ENCODE measurements around the gene SMCP. TPM values are rescaled to one million over a fixed set of nuclear protein-coding genes. Genes with fewer than 3 reads are reported as not detected.

The SMCP gene
- total RNA-seq, 1 donor from 2014 or later = not detected

- DNase-seq = no peak
- TF ChIP-seq CTCF (IDR thresholded peaks at IDR 0.05) = no peak
- H3K4me3 ChIP-seq = no peak overlapping the region
- no peaks in the 10 kb centered on the region for H3K4me1 ChIP-seq
- H3K27ac ChIP-seq = no peak overlapping the region
- H3K27me3 ChIP-seq (ENCODE audit: low read depth) = no peaks in the 10 kb centered on the region
- intact Hi-C loops (cut with DNase I) = no loop called here
- no peaks in the 10 kb centered on the region for H3K9me3 ChIP-seq
- no peak for ATAC-seq
- H3K36me3 ChIP-seq = no peaks in the 10 kb centered on the region
Measured at GRCh38 chr1:152909206-152909605, 31.1 kb downstream of the SMCP start.

GRCh38 chr1:152912471-152912870 is 34.3 kb downstream of the SMCP start:
- Histone ChIP-seq H3K9me3 (no peaks in the 10 kb centered on the region), H3K4me3 (no peak overlapping the region), H3K27me3 (ENCODE audit: low read depth) (no peaks in the 10 kb centered on the region), H3K27ac (no peak overlapping the region), H3K4me1 (no peaks in the 10 kb centered on the region), H3K36me3 (no peaks in the 10 kb centered on the region)
- ATAC-seq (peak in 1 of 2 donors; percentile 29), DNase-seq (no peak)
- intact Hi-C loops (cut with DNase I) = no loop called here
- no peak for TF ChIP-seq CTCF (IDR thresholded peaks at IDR 0.05)

- intact Hi-C loops (cut with DNase I) = no loop called here
- ATAC-seq = peak in 1 of 2 donors; percentile 77
- no peak for TF ChIP-seq CTCF (IDR thresholded peaks at IDR 0.05)
Measured at GRCh38 chr1:152912900-152913299, 34.8 kb downstream of the SMCP start.

GRCh38 chr1:152917794-152918193 is 39.7 kb downstream of the SMCP start:
- DNase-seq = no peak
- H3K36me3 ChIP-seq = no peaks in the 10 kb centered on the region
- no peak for TF ChIP-seq CTCF (IDR thresholded peaks at IDR 0.05)
- intact Hi-C loops (cut with DNase I) = no loop called here
- ATAC-seq = no peak
- no peaks in the 10 kb centered on the region for H3K9me3 ChIP-seq
- no peaks in the 10 kb centered on the region for H3K4me1 ChIP-seq
- H3K4me3 ChIP-seq = no peak overlapping the region
- no peaks in the 10 kb centered on the region for H3K27me3 ChIP-seq (ENCODE audit: low read depth)
- H3K27ac ChIP-seq = no peak overlapping the region

More at GRCh38 chr1:152912900-152913299, 34.8 kb downstream of the SMCP start:
- Histone ChIP-seq H3K27me3 (ENCODE audit: low read depth) (no peaks in the 10 kb centered on the region), H3K4me1 (no peaks in the 10 kb centered on the region), H3K4me3 (no peak overlapping the region), H3K27ac (no peak overlapping the region), H3K9me3 (no peaks in the 10 kb centered on the region), H3K36me3 (no peaks in the 10 kb centered on the region)
- no peak for DNase-seq

- Histone ChIP-seq H3K4me1 (no peaks in the 10 kb centered on the region), H3K27me3 (ENCODE audit: low read depth) (no peaks in the 10 kb centered on the region), H3K4me3 (no peak overlapping the region), H3K9me3 (no peaks in the 10 kb centered on the region), H3K36me3 (no peaks in the 10 kb centered on the region), H3K27ac (no peak overlapping the region)
- no peak for DNase-seq
- TF ChIP-seq CTCF (IDR thresholded peaks at IDR 0.05) = no peak
- ATAC-seq = no peak
- intact Hi-C loops (cut with DNase I) = no loop called here
Measured at GRCh38 chr1:152919071-152919470, 40.9 kb downstream of the SMCP start.

- intact Hi-C loops (cut with DNase I) = no loop called here
- Histone ChIP-seq H3K4me3 (no peak overlapping the region), H3K9me3 (no peaks in the 10 kb centered on the region), H3K4me1 (no peaks in the 10 kb centered on the region), H3K36me3 (no peaks in the 10 kb centered on the region), H3K27me3 (ENCODE audit: low read depth) (no peaks in the 10 kb centered on the region), H3K27ac (no peak overlapping the region)
- DNase-seq = no peak
- no peak for ATAC-seq
- no peak for TF ChIP-seq CTCF (IDR thresholded peaks at IDR 0.05)
Measured at GRCh38 chr1:152924191-152924590, 46.1 kb downstream of the SMCP start.
